ENCODE data around the gene GAK. TPM values are rescaled to one million over a fixed set of nuclear protein-coding genes. Genes with fewer than 3 reads are reported as not detected.

GAK gene
- total RNA-seq, 1 donor from 2014 or later = 147 TPM

DNA sequence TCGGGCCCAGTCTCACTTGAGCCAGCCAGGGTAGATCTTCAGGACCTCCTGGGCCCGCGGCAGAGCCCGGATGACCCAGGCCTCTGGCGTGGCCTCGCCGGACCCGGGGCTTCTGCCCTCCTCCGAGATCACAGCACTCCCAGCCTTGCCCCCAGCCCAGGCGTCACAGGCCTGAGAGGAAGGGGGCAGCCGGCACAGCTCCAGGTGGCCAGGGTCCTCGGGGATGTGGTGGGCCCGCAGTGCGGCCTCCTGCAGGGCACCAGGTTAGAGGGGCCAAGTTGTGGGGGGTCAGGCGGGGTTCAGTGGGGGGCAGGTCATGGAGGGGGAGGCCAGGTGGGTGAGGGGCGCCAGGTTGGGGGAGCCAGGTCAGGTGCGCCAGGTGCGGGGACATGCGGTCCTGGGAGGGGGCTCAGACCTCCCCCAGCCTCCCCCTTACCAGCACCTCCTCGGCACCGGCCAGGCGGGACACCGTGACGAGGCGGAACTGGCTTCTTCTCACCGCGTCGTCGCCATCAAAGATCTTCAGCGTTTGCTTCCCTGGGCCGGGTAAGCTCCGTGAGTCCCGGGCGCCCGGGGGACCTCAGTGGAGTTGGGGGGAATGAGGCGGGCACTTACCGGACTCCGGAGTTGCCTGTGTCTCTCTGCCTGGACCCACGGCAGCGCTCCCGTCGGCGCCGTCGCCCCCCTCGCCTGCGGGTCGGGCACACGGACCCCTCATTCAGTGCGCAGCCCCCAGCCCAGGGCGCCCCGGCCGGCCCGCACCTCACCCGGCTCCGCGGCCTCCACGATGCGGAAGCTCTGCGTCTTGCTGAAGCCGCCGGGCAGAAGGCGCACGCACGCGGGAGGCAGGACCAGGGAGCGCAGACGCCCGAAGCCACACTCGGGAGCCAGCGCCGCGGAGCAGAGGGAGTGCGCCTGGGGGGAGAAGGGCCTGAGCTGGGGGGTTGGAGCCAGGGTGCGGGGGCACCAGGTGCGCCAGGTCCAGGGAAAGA is 35.3 kb upstream of the GAK start:
- Mint-ChIP-seq H3K4me3 (no peak overlapping the region), H3K4me1 (peaks cover 2% of the 10 kb centered on the region), H3K27ac (no peak overlapping the region), H3K27me3 (no peaks in the 10 kb centered on the region), H3K9me3 (no peaks in the 10 kb centered on the region), H3K36me3 (ENCODE audit: low read depth) (peaks cover 2% of the 10 kb centered on the region)
- intact Hi-C loops (cut with micrococcal nuclease) = no loop called here
- no peak for DNase-seq

DNA sequence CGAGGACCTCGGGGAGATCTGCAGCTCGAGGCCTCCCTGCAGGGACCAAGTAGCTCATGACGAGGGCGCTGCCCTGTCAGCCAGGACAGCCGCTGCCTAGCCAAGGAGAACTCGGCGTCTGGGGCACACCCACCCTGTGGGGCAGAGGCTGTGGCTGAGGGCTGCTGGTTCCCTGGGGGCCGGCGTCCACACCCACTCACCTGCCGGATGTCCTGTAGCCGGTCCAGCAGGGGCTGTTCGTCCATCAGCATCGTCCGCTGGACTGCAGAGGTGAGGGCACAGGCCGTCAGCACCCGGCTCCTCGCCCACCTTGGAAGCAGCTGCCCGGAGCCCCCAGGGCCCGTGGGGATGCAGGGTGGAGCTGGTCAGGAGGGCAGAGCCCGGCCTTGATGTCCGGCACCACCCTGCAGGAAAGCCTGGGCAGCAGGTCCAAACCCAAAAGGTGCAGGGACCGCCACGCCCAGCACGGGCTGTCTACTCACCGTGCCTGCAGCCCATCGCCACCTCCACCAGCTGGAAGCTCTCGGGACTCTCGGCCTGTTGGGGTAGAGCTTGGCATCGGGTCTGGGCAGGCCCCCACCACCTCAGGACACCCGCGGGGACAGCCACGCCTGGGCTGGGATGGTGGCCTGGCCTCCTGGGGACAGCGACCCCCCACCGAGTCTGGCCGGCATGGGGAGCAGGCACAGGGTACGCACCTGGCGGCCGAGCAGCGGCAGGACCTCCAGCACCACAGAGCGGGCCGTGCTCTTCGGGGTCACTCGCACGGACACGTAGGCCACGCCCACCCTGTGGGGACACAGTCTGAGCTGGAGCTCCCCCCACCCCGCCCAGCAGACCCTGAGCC is 34.4 kb upstream of the GAK start:
- H3K27me3 Mint-ChIP-seq = no peaks in the 10 kb centered on the region
- H3K9me3 Mint-ChIP-seq = no peaks in the 10 kb centered on the region
- no peak overlapping the region for H3K27ac Mint-ChIP-seq
- H3K4me3 Mint-ChIP-seq = no peak overlapping the region
- H3K4me1 Mint-ChIP-seq = peaks cover 2% of the 10 kb centered on the region
- DNase-seq = no peak
- H3K36me3 Mint-ChIP-seq (ENCODE audit: low read depth) = peaks cover 5% of the 10 kb centered on the region
- intact Hi-C loops (cut with micrococcal nuclease) = no loop called here

DNA sequence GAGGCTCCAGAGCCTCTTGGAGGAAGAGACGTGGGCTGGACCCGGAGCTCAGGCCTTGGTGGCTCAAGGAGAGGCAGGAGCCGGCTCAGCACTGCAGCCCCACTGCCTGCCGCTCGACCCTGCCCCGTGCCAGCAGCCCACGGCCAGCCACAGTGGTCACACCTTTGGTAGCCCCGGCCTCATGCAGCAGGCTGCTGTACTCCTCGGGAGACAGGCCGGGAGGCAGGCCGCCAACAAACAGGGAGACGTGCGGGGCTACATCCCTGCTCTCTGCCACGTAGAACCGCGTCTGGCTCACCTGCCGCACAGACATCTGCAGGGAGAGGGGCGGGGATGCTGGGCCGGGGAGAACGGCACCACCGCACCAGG is 33.6 kb upstream of the GAK start:
- Mint-ChIP-seq H3K4me1 (no peaks in the 10 kb centered on the region), H3K9me3 (no peaks in the 10 kb centered on the region), H3K27ac (no peak overlapping the region), H3K36me3 (ENCODE audit: low read depth) (peaks cover 5% of the 10 kb centered on the region), H3K27me3 (no peaks in the 10 kb centered on the region), H3K4me3 (no peak overlapping the region)
- no peak for DNase-seq
- intact Hi-C loops (cut with micrococcal nuclease) = no loop called here

DNA sequence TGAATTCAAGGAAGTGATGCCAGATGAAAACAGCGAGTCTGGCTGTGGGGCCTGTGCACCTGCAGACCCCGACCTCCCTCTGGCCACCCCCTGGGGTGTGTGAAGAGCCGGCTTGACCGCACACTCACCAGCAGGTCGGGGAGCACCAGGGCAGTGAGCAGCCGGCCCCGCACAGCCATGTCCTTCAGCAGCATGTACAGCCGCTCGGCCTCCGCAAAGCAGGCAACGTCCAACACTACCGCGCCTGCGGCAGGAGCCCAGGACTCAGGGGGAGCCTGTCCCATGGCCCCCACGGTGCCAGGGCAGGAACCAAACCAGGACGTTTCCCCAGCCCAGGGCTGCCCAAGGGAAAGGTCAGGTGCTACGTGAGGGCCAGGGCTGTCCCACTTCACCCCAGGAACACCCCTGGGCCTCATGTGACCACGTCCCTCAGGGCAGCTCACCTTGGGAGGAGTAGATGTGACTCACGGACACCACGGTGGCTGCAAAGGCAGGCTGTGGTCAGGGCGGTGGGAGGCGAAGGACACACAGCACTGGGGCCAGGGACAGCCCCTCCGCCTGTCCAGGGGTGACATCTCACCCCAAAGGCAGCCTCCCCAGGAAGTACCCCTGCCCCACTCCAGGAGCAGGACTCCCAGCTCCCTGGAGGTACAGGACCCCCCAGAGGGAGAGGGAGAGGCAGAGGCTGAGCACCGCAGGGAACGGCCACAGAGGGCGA is 33.1 kb upstream of the GAK start:
- Mint-ChIP-seq H3K4me1 (no peaks in the 10 kb centered on the region), H3K9me3 (no peaks in the 10 kb centered on the region), H3K4me3 (no peak overlapping the region), H3K27ac (no peak overlapping the region), H3K27me3 (no peaks in the 10 kb centered on the region), H3K36me3 (ENCODE audit: low read depth) (peaks cover 5% of the 10 kb centered on the region)
- DNase-seq = no peak
- intact Hi-C loops (cut with micrococcal nuclease) = no loop called here

DNA sequence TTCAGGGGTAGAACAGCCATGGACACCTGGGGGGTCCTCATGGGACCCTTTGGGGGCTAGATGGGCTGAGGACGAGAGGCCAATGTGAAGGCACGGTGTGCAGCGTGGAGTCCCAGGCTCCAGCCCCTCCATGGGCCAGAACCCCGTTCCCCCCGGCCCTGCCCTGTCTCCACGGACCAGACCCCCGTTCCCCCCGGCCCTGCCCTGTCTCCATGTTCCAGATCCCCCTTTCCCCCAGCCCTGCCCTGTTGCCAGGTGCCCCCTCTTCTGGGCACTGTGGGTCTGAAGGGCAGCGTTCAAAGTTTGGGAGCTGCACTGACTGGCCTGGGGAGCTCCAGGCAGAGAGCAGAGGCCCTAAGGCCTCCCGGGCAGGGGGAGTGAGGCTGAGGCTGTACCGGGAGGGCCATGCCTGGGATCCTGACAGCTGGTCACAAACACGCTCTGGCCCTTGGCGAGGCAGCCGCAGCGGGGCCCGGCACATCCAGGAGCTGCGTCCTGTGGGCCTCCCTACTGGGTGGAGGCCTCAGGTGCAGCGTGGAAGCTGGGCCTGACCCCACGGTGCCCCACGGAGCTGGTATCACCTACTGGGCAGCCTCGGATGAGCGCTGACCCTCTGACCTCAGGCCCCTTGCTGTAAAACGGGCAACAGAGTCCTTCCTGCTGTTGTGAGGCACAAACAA is 32.4 kb upstream of the GAK start:
- Mint-ChIP-seq H3K4me1 (no peaks in the 10 kb centered on the region), H3K4me3 (no peak overlapping the region), H3K9me3 (no peaks in the 10 kb centered on the region), H3K27ac (no peak overlapping the region), H3K36me3 (ENCODE audit: low read depth) (peaks cover 7% of the 10 kb centered on the region), H3K27me3 (no peaks in the 10 kb centered on the region)
- no peak for DNase-seq
- intact Hi-C loops (cut with micrococcal nuclease) = no loop called here

DNA sequence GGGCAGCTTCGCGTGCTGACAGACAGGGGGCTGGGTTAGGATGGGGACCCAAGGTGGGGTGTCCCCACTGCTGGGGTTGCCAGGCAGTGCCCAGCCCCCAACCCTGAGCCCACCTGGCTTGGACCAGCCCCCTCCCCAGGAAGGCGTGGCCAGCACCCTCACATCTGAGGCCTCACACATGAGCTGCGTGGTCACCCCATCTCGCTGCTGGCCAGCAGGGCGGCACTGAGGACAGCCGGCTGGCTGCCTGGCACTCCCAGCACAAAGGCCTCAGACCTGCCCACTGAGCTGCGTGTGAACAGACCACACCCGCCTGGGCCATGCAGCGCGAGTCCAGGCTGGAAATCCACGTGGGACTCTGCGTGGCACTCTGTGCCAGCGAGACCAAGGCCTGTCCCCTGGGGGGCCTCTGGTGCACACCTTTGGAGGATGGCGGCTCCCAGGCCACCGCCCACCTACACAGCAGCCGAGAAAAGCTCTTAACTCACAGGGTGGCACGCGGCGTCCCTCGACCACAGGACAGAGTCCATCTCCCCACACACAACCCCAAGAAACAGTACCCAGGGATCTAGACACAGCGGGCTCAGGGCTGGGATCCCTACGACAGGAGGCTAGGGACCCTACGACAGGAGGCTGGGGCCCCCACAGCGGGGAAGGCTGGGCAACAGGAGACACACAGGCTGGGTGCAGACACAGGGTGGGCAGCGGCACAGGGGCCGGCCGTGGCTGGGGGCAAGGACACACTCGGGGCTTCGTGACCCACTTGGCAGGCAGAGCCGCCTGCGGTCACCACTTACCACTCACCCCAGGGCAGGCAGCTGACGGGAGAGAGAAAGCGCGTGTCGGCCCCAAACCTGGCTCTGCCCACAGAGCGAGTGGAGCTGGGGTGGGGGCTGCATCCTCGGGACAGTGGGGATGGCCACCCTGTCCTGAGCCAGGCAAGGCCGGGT is 31.4 kb upstream of the GAK start:
- H3K27ac Mint-ChIP-seq = no peak overlapping the region
- no peak overlapping the region for H3K4me3 Mint-ChIP-seq
- H3K9me3 Mint-ChIP-seq = no peaks in the 10 kb centered on the region
- peaks cover 8% of the 10 kb centered on the region for H3K36me3 Mint-ChIP-seq (ENCODE audit: low read depth)
- H3K27me3 Mint-ChIP-seq = no peaks in the 10 kb centered on the region
- no peak for DNase-seq
- no peaks in the 10 kb centered on the region for H3K4me1 Mint-ChIP-seq
- intact Hi-C loops (cut with micrococcal nuclease) = no loop called here

DNA sequence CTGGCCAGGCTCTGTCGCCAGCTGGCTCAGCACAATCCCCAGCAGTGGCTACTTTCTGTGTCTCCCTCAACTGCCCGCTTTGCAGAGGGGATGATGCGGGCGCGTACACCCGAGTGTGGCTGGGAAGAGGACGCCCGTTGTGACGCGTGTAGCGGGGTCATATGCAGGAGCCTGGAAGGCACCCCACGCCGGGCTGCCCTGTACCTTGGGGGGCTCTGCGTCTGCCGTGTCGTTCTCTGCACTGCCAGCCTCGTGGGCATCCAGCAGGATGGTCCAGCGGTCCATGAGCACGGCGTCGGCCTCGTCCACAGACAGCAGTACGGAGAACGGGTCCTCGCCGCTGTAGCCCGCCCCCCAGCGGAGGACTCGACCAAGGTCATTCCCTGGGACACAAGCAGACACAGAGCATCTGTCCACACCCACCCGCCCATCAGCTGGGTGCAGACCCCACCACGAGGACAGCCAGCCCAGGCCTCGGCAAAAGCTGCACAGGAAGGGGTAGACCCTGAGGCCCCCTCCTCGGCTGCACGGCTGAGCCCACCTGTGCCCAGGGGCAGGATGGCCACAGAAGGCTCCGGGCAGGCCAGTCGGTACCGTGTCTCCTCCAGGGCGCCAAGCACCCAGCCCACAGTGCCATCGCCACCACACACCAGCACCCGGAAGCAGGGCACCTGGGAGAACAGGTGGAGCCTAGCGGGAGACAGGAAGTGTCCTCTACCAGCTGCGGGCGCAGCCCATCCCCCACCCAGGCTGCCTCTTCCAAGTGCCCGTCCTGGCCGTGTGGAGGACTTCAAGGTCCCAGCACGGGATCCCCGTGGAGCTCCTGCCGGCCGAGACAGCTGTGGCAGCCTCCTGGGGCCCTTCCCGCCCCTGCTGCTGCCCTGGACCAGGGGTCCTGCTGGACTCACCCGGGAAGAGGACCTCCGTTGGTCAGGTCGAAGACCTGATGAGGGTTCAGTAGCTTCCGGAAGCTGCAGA is 30.4 kb upstream of the GAK start:
- H3K4me1 Mint-ChIP-seq = no peaks in the 10 kb centered on the region
- no peak for DNase-seq
- H3K9me3 Mint-ChIP-seq = no peaks in the 10 kb centered on the region
- intact Hi-C loops (cut with micrococcal nuclease) = no loop called here
- no peaks in the 10 kb centered on the region for H3K27me3 Mint-ChIP-seq
- H3K4me3 Mint-ChIP-seq = no peak overlapping the region
- peaks cover 9% of the 10 kb centered on the region for H3K36me3 Mint-ChIP-seq (ENCODE audit: low read depth)
- no peak overlapping the region for H3K27ac Mint-ChIP-seq

DNA sequence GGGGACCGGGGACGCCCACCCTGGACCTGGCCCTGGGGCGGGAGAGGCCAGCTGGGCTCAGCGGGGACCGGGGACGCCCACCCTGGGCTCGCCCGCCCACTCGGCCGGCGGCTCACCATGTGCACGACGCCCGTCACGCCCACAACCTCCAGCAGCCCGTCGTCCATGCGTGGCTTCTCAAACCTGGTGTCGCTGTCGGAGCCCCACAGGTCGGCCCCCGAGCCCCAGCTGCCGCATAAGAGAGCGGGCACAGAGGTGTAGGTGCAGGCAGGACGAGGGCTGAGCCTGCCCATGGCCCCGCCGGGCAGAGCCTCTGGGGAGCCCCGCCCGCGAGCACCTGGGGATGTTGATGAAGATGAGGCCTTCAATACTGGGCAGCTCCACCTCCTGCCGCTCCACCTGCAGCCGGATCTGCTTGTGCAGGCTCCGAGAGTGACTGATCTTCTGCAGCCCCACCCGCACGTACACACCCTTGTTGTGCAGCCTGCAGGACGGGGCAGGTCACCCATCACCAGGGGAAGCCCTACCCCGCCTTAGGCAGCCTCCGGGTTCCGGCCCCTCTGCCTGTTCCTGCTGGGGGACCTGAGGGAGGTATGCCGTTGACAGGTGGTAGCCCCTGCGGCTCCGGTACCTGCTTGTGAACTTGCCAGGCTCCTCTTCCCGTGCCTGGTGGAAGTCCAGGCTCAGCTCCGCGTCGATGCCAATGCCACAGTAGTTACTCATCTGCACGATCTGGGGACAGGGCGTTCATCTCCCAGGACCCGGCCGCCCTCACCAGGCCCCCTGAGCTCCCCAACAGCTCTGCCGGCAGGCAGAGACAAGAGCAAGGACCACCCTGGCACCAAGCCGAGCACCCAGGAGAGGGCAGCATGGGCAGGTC is 29.5 kb upstream of the GAK start:
- no peak for DNase-seq
- no peak overlapping the region for H3K4me3 Mint-ChIP-seq
- H3K4me1 Mint-ChIP-seq = no peaks in the 10 kb centered on the region
- H3K27me3 Mint-ChIP-seq = no peaks in the 10 kb centered on the region
- intact Hi-C loops (cut with micrococcal nuclease) = no loop called here
- no peak overlapping the region for H3K27ac Mint-ChIP-seq
- H3K36me3 Mint-ChIP-seq (ENCODE audit: low read depth) = peaks cover 9% of the 10 kb centered on the region
- no peaks in the 10 kb centered on the region for H3K9me3 Mint-ChIP-seq

DNA sequence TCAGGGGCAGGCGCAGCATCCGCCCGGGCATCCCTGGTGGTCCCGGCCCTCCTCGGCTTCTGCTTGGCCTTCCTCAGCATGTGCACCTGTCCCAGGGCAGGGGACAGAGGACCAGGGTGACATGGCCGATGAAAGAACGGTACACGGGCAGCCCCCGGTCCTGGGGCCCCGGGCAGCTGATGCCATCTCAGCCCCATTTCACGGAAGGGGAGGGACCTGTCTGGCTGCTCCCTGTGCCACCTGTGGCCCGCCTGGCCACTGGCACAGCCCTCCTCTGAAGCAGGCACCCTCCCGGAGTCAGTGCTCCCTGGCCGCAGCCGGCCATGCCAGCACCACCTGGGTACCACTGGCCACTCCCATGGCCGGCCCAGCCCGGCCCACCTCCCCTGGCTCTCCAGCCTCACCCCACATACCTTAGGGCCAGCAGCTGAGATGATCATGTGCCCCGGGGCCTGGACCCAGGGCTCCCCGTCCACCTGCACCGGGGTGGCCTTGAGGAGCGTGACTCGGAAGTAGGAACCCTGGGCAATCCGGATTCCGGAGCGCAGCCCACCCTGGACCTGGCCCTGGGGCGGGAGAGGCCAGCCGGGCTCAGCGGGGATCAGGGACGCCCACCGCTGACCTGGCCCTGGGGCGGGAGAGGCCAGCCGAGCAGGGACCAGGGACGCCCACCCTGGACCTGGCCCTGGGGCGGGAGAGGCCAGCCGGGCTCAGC is 28.7 kb upstream of the GAK start:
- no peak overlapping the region for H3K4me3 Mint-ChIP-seq
- H3K36me3 Mint-ChIP-seq (ENCODE audit: low read depth) = peaks cover 7% of the 10 kb centered on the region
- no peak overlapping the region for H3K27ac Mint-ChIP-seq
- H3K4me1 Mint-ChIP-seq = no peaks in the 10 kb centered on the region
- no peaks in the 10 kb centered on the region for H3K27me3 Mint-ChIP-seq
- DNase-seq = no peak
- no peaks in the 10 kb centered on the region for H3K9me3 Mint-ChIP-seq
- intact Hi-C loops (cut with micrococcal nuclease) = no loop called here

DNA sequence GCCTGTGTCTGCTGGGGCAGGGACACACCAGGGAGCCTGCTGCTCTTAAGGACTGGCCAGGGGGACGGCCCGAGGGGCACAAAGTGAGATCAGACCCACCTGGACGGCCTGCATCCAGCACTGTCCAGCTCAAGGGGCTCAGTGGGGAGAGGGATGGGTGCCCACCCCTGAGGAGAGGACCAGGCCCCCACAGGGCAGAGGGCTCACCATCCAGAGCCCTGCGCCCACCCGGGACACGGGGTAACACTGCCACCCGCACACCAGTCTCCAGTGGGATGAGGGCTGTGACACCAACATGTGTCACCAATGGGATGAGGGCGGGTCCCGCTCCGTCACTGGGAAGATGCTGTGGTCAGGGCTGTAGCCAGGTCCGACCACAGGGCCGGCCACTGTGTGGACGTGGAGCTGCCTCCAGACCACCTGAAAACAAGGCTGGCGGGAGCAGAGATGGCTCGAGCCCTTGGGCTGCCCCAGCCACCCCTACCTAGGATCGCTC is 28.1 kb upstream of the GAK start:
- Mint-ChIP-seq H3K36me3 (ENCODE audit: low read depth) (peaks cover 7% of the 10 kb centered on the region), H3K4me1 (no peaks in the 10 kb centered on the region), H3K4me3 (no peak overlapping the region), H3K27me3 (no peaks in the 10 kb centered on the region), H3K9me3 (no peaks in the 10 kb centered on the region), H3K27ac (no peak overlapping the region)
- DNase-seq = no peak
- intact Hi-C loops (cut with micrococcal nuclease) = no loop called here
